Panc1 (cell line): ENCODE results near the gene APCDD1L. TPM values are rescaled to one million over a fixed set of nuclear protein-coding genes. Genes with fewer than 3 reads are reported as not detected.

Experiments used
- ATAC-seq: fragments of 200-7000 bp; cut with Tn5 transposase; 2 replicates; pipeline ENCODE4 v1.9.1; 2020; ENCODE audit warnings: mild to moderate bottlenecking, moderate library complexity
- BruUV-seq: library from RNA; stranded (reverse); fragments of 400-500 nt; replicated peaks from 2 replicates; lab custom pipeline; 2021; lab: Mats Ljungman, UMichigan
- CTCF ChIA-PET: fragments of 300-600 bp; sonication (Branson Sonifier 250); formaldehyde crosslinking; loops from one replicate; lab custom pipeline; 2022; ENCODE audit warnings: antibody characterized with exemption; lab: Charles Lee
- POLR2A ChIA-PET: fragments of 300-600 bp; sonication (Branson Sonifier 250); formaldehyde crosslinking; loops from one replicate; lab custom pipeline; 2022; ENCODE audit warnings: antibody characterized with exemption; lab: Charles Lee
- DNase-seq: peaks from one replicate; pipeline ENCODE4 v3.0.0-alpha.2; 2010; ENCODE audit warnings: low read depth, low spot score
- H3K27ac ChIP-seq: 2 replicates; pipeline ENCODE4 v1.5.1; 2011; ENCODE audit warnings: mild to moderate bottlenecking, low read length, inconsistent platforms
- H3K27me3 ChIP-seq: fragments of 200-500 bp; sonication (Bioruptor generic); 2 replicates; pipeline ENCODE4 v1.6.0; 2014; ENCODE audit warnings: low read length, inconsistent platforms; ENCODE audit not compliant: control insufficient read depth, insufficient read depth
- H3K36me3 ChIP-seq: fragments of 200-500 bp; sonication (Bioruptor generic); 2 replicates; pipeline ENCODE4 v1.5.1; 2014; ENCODE audit warnings: inconsistent platforms, mild to moderate bottlenecking, low read length, moderate library complexity; ENCODE audit not compliant: control insufficient read depth, insufficient read depth
- H3K4me1 ChIP-seq: 2 replicates; pipeline ENCODE4 v1.5.1; 2011; ENCODE audit warnings: inconsistent platforms, mild to moderate bottlenecking, low read length, moderate library complexity; ENCODE audit not compliant: control insufficient read depth, insufficient read depth
- H3K4me3 ChIP-seq, 2 experiments: 2 replicates each; pipeline ENCODE4 v1.5.1; 2011 to 2012; ENCODE audit warnings: low read depth in 2 of 2, low read length in 2 of 2, mild to moderate bottlenecking in 2 of 2, inconsistent platforms in 1 of 2, moderate library complexity in 1 of 2
- H3K9me3 ChIP-seq: fragments of 200-500 bp; sonication (Bioruptor generic); 2 replicates; pipeline ENCODE4 v1.5.1; 2014; ENCODE audit warnings: low read depth, mild to moderate bottlenecking, inconsistent platforms, low read length, moderate library complexity; ENCODE audit not compliant: control insufficient read depth, insufficient read depth
- CTCF ChIP-seq: fragments of 450-650 bp; IDR thresholded peaks from 2 replicates; pipeline ENCODE4 v1.5.1; 2017; ENCODE audit warnings: mild to moderate bottlenecking
- POLR2AphosphoS5 ChIP-seq: IDR thresholded peaks from 2 replicates; pipeline ENCODE4 v1.6.1; 2012; ENCODE audit warnings: mild to moderate bottlenecking, low read depth, low read length, moderate library complexity
- REST ChIP-seq, 2 experiments: IDR thresholded peaks; 2 replicates each; pipeline ENCODE4 v1.6.1; 2011 to 2012; ENCODE audit warnings: low read depth in 2 of 2, control low read depth in 1 of 2, low read length in 1 of 2, mild to moderate bottlenecking in 1 of 2, moderate library complexity in 1 of 2; ENCODE audit not compliant: insufficient read depth in 1 of 2
- SIN3A ChIP-seq: IDR thresholded peaks from 2 replicates; pipeline ENCODE4 v1.6.1; 2012; ENCODE audit warnings: low read depth, mild to moderate bottlenecking, low read length, moderate library complexity, borderline replicate concordance; ENCODE audit not compliant: insufficient read depth
- TCF7L2 ChIP-seq: IDR thresholded peaks from 2 replicates; pipeline ENCODE4 v1.6.1; 2011; ENCODE audit warnings: mild to moderate bottlenecking, low read depth, low read length, inconsistent platforms
- in situ Hi-C: cut with HindIII; loops from 2 replicates; pipeline ENCODE4 v1.10.0; 2016; ENCODE audit warnings: low sequenced_read_pairs, low pct_unique_long_range_greater_than_20kb
- intact Hi-C: fragments of 100-400 bp; cut with micrococcal nuclease; formaldehyde crosslinking; loops from one replicate; pipeline ENCODE4 v1.10.0; 2022; ENCODE audit not compliant: unreplicated experiment
- total RNA-seq: library from RNA; stranded (reverse); gene quantifications from one replicate; pipeline ENCODE4 v1.2.1, GENCODE V29; 2021; ENCODE audit not compliant: unreplicated experiment

APCDD1L gene
- total RNA-seq, 1 experiment from 2014 or later, result 0.62 TPM

GRCh38 chr20:58459058-58459750, 56.0 kb downstream of the APCDD1L start:
- intact Hi-C loops (no loop called here), in situ Hi-C loops (no loop called here)
- ChIA-PET CTCF (interaction anchor here (0.6 kb wide), 1 partner anchor 160 kb away, joined by 7 read pairs; no protein-coding TSS in a partner anchor), POLR2A (no interaction called here)
- Histone ChIP-seq H3K4me1 (no peaks in the 10 kb centered on the region), H3K27me3 (no peaks in the 10 kb centered on the region), H3K36me3 (no peaks in the 10 kb centered on the region), H3K4me3 (no peak overlapping the region), H3K27ac (no peak overlapping the region), H3K9me3 (peaks cover 4% of the 10 kb centered on the region; the same call in 1 of the 2 replicates)
- BruUV-seq, result no TSS peak
- ATAC-seq (no peak), DNase-seq (no peak)
- TF ChIP-seq SIN3A, result no peak
- no peak for TF ChIP-seq REST (IDR thresholded peaks at IDR 0.05; ENCODE audit: insufficient read depth in 1 of 2, low read depth in 2 of 2, low read length in 1 of 2)
- TF ChIP-seq TCF7L2, result no peak
- TF ChIP-seq CTCF, result no peak
- no peak for TF ChIP-seq POLR2AphosphoS5

GRCh38 chr20:58458342-58459057, 56.7 kb downstream of the APCDD1L start:
- no peak overlapping the region for H3K4me3 ChIP-seq
- no TSS peak for BruUV-seq
- ChIA-PET CTCF (interaction anchor here (0.6 kb wide), 1 partner anchor 160 kb away, joined by 7 read pairs; no protein-coding TSS in a partner anchor), POLR2A (no interaction called here)
- no peak for ATAC-seq
- no peak for DNase-seq
- no peak overlapping the region for H3K27ac ChIP-seq
- in situ Hi-C loops (no loop called here), intact Hi-C loops (no loop called here)
- TF ChIP-seq SIN3A (no peak), REST (IDR thresholded peaks at IDR 0.05; ENCODE audit: insufficient read depth in 1 of 2, low read depth in 2 of 2, low read length in 1 of 2) (no peak), POLR2AphosphoS5 (no peak), TCF7L2 (no peak), CTCF (no peak)
- H3K4me1 ChIP-seq, result no peaks in the 10 kb centered on the region
- H3K9me3 ChIP-seq, result peaks cover 4% of the 10 kb centered on the region; the same call in 1 of the 2 replicates
- H3K36me3 ChIP-seq, result no peaks in the 10 kb centered on the region
- no peaks in the 10 kb centered on the region for H3K27me3 ChIP-seq
